SIG-M5 treated with dmso at 0.1 percent for 504 hours (cell line): ENCODE measurements around the gene C20orf173.
"Not testable (repeated sequence)": the region's sequence is repeated elsewhere in the genome, so short reads cannot be mapped to it uniquely, and the experiment has no call there.

Source experiments
- DNase-seq: peaks from one replicate; lab custom pipeline; 2025; ENCODE audit not compliant: unreplicated experiment; lab: John Stamatoyannopoulos, UW

Gene C20orf173

DNA sequence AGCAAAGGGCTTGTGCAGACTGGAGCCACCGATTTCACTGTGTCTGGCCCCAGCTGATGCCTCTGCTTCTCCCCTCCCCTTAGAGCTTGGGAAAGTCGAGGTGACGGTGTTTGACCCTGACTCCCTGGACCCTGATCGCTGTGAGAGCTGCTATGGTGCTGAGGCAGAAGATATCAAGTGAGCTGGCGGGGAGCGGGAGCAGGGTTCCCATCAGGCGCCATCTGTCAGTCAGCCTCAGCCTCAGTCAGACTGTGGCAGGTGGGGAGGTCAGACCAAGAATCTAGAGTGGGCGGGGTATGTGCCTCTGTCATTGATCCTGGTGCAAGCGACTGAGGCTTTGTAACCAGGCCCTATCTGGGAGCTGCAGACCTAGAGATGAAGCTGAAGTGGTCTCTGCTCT is 17.9 kb upstream of the C20orf173 start:
- no peak for DNase-seq

DNA sequence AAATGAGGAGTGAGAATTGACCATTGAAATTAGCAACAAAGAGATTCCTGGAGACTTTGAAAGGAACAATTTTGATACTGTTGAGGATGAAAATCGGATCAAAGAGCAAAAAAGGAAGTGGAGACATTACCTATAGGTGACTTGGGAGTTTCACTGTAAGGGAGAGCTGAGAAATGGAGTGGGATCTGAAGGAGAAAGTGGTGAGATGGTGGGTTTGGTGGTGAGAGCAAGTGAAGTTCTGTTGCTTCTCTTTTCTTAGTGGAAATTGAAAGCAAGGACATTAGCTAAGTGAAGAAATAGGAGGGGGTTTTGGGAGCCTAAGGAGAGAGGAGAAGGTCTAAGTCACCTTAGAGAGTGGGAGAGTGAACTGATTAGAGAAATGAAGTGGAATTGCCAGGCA is 16.7 kb upstream of the C20orf173 start:
- no peak for DNase-seq

DNA sequence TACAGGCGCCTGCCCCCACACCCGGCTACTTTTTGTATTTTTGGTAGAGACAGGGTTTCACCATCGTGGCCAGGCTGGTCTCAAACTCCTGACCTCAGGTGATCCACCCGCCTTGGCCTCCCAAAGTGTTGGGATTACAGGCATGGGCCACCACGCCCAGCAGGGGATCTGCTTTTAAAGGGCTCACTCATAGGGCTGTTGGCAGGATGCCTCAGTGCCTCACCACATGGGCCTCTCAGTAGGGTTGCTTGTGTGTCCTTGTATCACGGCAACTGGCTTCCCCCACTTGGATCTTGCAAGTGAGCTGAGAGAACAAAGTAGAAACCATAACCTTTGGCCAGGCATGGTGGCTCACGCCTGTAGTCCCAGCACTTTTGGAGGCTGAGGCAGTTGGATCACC is 15.5 kb upstream of the C20orf173 start:
- DNase-seq, result not testable (repeated sequence)

DNA sequence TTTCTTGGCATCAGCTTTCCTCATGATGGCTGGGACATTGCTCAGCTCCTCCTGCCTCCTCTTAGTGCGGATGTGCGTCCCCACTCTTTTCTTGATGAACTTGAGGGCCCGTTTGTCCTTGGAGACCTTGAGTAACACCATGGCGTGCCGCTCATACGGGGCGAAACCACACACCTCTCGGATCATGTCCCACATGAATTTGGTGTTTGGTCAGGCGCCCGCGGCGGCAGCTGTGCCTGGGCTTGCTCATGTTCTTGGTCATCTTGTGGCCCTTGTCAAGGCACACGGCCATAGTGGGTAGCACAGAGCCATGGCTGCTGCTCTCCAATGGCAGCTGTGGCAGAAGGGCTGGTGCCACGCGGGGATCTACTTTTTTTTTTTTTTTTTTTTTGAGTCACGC is 15.0 kb upstream of the C20orf173 start:
- DNase-seq, result no peak

DNA sequence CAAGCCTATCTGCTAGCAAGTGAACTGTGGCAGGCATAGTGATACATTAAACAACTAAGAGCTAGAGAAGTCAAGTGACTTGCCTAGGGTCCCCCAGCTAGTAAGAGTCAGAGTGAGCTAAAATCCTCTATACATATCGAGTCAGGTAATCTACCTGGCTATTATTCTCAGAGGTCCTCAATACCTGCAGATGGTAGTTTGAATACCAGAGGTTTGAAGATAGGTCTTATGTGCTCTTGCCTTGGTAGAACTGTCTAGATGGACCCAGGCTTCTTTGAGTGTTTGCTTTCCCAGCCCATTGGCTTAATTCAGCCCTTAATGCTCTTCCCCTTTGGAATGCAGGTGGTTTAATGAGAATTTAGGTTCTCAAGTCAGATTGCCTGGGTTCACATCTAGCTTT is 13.5 kb upstream of the C20orf173 start:
- no peak for DNase-seq

DNA sequence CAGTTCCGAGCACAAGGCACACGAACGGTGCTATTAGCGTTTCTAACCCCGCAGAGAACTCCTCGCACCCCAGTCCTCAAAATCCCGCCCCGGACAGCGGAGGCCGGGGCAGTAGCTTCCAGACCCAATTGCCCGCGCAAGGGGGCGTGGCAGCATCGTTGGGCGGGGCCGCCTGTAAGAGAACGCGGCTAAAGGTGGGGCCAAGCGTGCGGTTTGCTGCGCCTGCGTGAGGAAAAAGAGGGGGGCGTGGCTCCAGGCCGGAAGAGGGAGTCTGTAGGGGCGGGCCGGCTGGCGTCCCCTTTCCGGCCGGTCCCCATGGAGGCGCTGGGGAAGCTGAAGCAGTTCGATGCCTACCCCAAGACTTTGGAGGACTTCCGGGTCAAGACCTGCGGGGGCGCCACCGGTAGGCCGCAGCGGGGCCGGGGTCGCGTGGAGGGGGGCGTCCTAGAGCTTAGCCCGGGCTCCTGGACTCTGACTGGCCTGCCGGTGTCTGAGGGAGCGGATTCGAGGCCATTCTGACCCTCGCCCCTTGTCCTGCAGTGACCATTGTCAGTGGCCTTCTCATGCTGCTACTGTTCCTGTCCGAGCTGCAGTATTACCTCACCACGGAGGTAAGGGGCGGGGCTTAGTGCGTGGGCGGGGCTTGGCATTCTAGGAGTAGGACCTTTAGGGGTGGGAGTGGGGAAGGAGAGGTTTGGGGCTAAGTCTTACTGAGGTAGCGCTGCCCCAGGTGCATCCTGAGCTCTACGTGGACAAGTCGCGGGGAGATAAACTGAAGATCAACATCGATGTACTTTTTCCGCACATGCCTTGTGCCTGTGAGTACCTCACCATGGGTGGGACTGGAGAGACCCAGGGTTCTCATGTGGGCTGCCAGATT is 12.6 kb upstream of the C20orf173 start, which contains the start of gene ERGIC3:
TSS of gene ERGIC3 (plus strand) at position 296 of the 880 bp plus-strand sequence. CDS start at position 316, 20 bp downstream.
- DNase-seq, result peak; percentile 96

DNA sequence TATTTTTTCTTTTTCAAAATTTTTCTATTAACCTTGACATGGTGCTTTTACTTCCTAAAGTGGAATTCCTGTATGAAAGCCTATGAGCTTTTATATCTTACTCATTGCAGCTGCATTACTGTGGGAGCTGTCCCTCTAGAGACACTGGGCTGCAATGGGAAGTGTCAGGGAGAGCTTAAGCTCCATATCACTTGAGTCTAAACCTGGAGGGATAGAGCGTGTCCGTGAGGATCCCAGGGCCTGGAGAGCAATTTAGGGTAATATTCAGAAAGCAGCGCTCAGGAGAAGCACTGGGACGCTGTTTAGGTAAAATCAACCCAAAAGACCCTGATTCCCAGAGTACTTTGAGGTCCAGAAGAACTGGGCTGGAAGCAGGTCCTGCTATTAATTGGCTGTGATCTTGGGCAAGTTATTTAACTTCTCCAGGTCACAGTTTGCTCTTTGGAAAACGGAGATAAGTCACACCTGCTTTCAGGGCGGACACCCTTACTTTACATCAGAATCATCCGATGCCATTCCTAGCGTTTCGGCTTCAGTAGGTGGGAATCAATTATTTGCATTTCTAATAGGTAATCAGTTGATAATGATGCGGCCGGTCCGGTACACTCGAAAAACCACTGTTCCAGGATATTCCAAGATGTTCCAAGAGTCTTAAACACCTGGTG is 11.8 kb upstream of the C20orf173 start:
- DNase-seq, result no peak

DNA sequence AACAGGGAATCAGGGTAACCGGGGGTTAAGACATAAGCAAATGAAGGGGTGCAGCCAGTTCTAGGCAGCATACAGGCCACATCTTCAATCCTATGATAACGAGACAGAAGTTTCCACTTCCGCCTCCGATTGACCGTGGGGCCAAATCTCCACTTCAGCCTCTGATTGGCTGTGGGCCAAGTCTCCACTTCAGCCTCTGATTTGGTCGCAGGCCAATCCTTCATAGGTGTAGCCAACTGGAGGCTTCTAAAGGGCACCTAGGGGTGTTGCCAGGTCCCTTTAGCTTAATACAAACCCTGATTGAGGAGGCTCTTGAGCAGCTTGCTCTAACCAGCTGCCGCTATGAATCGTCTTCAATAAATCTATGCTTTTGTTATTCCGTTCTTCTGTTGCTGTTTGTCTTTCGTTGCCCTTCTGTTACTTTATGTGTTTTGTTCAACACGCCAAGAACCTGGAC is 10.3 kb upstream of the C20orf173 start:
- DNase-seq, result no peak

DNA sequence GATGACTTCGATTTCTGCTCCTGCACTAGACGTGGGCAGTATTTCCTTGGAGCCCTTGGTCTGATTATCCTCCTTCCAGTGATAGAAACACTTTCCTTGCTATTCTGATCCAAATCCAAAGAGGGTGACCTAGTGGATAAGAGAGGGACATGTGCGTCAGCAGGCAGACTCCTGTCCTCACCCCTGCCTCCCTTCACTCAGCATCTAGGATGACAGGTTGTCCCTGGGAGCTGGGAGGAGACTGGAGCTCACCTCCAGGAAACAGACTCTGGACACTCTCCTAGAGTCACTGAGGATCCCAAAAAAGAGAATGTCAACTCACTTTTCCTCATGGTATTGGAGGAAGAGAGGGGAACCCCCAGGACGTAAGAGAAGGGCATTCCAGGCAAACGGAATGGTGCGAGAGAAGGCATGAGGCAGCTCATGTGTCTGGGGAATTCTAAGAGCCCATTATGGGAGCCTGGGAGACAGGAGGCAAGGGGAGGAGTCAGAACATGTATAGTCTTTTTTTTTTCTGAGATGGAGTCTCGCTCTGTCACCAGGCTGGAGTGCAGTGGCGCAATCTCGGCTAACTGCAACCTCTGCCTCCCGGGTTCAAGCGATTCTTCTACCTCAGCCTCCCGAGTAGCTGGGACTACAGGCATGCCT is 2.2 kb downstream of the C20orf173 start:
- no peak for DNase-seq

DNA sequence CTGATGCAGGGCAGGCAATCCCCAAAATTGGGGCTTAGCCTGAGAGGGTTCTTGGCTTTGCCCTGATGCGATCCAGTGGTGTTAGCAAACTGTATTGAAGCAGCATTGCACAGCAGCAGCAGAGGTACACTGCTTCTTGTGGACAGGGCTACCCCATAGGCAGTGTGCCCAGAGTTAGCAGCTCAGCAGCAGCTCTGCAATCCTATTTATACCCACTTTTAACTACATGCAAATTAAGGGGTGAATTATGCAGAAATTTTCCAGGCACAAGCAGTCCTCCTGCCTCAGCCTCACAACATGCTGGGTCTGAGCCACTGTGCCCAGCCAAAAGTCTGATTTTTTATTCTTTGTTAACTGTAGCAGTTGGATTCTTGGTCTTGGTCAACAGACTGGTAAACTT is 3.8 kb downstream of the C20orf173 start:
- DNase-seq, result no peak

DNA sequence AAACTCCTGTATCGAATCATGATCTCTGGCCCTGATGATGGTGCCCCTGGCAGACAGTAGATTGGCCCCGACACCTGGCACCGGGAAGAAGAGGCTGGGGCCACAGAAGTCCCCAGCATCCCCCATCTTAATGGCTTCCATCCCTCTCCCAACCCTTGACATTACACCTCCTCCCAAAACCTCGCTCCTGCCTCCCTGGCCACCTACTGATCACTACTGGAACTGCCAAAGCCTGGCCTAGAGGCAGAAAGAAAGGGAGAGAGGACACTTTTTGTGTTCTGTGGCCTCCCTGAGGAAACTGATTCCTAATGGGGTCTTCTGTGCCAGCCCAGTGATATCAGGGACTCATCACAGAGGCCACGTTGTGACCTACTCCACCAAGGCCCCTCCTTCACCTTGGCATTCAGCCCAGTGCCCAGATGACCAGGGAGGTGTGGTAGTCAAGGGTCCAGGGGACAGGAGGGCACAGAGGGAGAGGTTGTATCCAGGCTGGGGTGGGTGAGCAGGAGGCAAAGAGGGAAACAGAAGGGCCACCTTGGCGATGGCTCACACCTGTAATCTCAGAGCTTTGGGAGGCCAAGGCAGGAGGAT is 6.1 kb downstream of the C20orf173 start:
- peak; percentile 43 for DNase-seq

DNA sequence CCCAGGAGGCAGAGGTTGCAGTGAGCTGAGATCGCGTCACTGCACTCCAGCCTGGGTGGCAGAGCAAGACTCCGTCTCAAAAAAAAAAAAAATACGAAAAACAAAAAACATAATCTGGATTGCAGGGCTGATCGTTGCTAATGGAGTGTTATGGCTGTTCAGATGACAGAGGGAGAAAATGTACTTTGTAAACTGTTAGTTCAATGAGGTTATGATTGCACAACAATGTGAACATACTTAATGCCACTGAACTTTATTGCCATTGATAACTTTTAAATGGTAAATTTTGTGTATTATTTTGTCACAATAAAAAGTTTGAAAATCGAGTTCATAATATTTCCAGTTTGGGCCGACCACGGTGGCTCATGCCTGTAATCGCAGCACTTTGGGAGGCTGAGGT is 10.5 kb downstream of the C20orf173 start:
- DNase-seq, result no peak

DNA sequence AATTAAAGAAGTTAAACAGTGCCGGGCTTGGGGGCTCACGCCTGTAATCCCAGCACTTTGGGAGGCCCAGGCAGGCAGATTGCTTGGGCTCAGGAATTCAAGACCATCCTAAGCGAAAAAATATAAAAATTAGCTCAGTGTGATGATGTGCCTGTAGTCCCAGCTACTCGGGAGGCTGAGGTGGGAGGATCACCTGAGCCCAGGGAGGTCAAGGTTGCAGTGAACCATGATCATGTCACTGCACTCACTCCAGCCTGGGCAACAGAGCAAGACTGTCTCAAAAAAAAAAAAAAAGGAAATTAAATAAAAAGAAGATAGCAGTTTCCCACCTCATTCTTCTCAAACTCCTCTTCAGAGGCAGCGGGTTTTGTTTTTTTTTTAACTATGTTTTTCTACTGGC is 11.7 kb downstream of the C20orf173 start:
- not testable (repeated sequence) for DNase-seq

DNA sequence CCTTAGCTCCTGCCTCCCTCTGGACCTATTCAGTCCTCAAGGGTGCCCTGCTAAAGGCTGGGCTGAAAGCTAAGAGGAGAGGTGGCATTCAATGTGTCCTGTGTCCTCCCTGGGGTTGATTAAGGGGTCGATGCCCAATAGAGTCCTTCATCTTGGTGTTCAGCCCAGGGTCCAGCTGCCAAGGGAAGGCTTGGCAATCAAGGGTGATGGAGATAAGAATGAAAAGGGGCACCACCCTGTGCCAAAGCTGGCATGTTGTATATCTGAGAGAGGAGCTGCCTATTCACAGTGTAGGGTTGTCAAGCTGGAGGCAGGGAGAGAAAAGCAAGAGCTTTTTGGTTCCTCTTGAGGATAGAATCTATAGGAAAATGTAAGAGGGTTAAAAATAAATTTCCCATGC is 12.3 kb downstream of the C20orf173 start:
- DNase-seq, result no peak

DNA sequence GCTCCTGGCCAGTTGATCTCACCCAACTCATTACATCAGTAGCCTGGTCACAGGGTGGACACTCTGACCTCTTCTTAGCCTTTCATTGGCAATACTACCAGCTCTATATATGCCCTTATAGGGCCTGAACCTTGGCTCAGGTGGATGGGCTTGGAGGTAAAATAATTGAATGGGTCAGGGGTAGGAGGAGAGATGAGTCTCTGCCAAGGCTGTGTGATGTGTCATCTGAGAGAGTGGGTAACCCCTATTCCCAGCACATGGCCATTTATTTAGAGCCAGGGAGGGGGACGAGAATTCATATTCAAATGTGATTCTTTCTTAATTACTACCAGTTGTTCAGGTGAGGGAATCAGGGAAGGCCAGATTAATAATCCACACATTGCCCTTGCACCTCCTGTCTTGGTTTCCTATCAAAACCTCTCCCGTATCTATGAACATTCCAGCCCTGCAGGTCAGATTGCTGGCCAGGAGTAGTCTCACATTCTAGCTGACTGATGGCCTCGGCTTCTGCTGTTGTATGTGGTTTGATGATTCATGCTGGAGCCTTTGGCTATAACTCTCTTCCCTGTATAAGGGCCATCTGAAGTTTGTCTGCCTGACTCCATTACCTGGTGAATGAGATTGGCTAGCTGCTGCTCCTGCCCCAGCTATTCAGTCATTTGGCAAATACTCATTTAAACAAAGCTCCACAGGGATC is 13.4 kb downstream of the C20orf173 start:
- DNase-seq, result no peak

DNA sequence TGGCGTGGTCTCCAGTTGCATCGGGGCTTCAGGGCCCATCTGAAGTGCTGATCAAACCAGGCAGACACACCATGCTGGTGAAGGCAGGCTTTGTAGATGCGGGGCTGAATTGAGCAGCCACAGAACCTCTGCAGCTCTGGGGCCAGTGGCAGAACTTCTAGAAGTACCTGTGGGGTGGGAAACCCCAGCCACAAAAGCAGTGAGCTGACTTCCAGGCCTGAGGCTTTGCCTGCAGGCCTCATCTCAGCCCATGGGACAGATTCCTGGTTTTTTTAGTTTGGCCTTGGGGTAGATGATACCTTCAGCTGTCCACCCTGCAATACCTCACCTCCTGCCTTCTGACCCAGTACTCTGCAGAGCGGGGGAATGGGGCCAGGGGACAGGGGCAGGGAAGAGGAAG is 14.1 kb downstream of the C20orf173 start:
- no peak for DNase-seq

DNA sequence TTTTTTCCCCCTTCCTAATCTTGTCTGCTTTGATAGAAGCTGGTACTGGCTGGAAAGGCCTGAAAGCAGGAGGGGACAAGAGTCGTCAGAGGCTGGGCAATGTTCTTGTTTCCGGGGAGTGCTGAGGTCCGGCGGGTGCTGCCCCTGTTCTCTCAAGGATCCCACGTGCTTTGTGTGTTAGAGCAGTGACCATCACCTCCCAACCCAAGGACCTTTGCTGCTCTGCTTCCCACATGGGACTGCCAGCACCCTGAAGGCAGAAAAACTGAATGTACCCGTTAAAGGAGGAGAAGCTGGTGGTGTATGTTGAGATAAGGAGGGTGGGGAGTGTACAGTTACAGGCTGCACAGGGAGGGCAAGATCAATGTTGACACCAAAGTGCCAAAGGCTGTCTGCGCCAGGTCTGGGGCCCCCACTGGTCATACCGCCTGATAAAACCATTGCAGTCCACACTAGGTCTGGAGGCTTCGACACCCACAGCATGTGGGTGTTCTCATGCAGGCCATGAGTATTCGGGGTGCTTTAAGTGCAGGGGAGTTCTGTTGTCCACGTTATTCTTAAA is 15.0 kb downstream of the C20orf173 start:
- no peak for DNase-seq

DNA sequence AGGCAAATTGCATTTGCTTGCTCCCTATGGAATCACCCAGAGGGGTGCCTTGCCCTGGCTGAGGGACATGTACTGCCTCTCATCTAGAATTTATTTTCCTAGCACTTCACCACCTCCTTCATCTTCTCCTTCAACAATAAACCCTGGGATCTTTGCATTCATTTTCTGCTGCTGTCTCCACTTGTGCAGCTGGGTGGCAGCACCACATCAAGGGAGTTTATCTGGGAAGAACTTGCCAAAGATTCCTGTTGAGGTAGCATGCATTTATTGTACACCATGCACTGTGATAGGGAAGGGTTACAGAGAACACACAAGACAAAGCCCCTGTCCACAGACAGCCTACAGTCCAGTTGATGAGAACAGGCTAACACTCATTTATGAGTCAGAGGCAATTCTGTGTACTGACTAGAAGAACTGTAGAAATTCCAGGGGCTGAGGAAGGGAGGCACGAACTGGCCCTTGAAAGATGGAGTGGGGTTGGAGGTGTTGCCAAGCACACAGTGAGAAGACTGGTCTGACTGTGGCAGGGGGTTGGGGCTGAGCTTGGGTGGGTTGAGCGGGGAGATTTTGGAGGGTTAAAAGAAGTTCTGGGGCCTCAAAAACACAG is 17.5 kb downstream of the C20orf173 start:
- DNase-seq, result no peak

DNA sequence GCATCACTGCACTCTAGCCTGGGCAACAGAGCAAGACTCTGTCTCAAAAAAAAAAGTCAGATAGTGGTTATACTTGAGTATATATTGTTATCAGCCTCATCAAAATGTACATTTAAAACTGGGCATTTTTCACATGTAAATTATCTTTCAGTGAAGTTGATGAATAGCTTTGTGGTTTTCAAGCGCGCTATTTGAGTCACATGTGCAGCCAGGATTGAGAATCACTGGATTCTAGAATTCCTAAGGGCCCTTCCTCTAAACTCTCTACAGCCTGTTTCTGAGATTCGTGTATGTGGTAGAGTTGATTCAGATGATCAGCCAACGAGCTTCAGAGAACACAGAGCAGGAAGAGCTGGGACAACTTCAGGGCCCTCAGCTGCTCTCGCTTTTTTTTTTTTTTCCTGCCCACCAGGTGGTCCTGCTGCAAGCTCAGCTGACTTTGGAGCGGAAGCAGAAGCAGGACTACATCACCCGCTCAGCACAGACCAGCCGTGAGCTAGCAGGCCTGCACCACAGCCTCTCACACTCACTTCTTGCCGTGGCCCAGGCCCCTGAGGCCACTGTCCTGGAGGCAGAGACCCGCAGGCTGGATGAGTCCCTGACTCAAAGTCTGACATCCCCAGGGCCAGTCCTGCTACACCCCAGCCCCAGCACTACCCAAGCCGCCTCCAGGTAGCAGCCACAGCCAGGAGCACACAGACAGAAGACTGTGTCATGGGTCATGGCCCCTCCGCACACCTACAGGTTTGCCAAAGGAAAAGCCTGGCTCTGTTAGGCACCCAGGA is 18.3 kb downstream of the C20orf173 start:
- DNase-seq, result no peak
